ENCODE measurements around the gene CASP8AP2.

GRCh38 chr6:89799096-89799495 is 30.6 kb upstream of the CASP8AP2 start:
- TF ChIP-seq CTCF (IDR thresholded peaks at IDR 0.05) (no peak), POLR2A (IDR thresholded peaks at IDR 0.05; ENCODE audit: low read depth) (no peak)

Measured in esophagus muscularis mucosa (tissue), 3 donors.